ENCODE measurements around the gene CEP350. TPM values are rescaled to one million over a fixed set of nuclear protein-coding genes. Genes with fewer than 3 reads are reported as not detected.
"Not testable (repeated sequence)": the region's sequence is repeated elsewhere in the genome, so short reads cannot be mapped to it uniquely, and the experiment has no call there.

Gene CEP350
- total RNA-seq, 1 donor from 2014 or later = 18.0 TPM

GRCh38 chr1:179984101-179984500, 29.5 kb downstream of the CEP350 start:
- ATAC-seq (no peak), DNase-seq (ENCODE audit: low spot score) (no peak)

GRCh38 chr1:179984942-179985341, 30.3 kb downstream of the CEP350 start:
- ATAC-seq (no peak), DNase-seq (ENCODE audit: low spot score) (no peak)

- ATAC-seq (peak; percentile 54), DNase-seq (ENCODE audit: low spot score) (no peak)
These were observed 36.2 kb downstream of the CEP350 start for GRCh38 chr1:179990847-179991246.

- ATAC-seq (no peak), DNase-seq (ENCODE audit: low spot score) (no peak)
These were observed 41.0 kb downstream of the CEP350 start for GRCh38 chr1:179995576-179995975.

GRCh38 chr1:179996099-179996498, 41.5 kb downstream of the CEP350 start:
- DNase-seq (ENCODE audit: low spot score) (no peak), ATAC-seq (no peak)

GRCh38 chr1:180000575-180000974, 46.0 kb downstream of the CEP350 start:
- no peak for DNase-seq (ENCODE audit: low spot score)
- peak; percentile 78 for ATAC-seq

GRCh38 chr1:180002437-180002836, 47.8 kb downstream of the CEP350 start:
- no peak for DNase-seq (ENCODE audit: low spot score)

GRCh38 chr1:180003026-180003695, 48.6 kb downstream of the CEP350 start:
- ATAC-seq = no peak

More at GRCh38 chr1:180002437-180002836, 47.8 kb downstream of the CEP350 start:
- ATAC-seq = no peak

GRCh38 chr1:180006762-180007161, 52.2 kb downstream of the CEP350 start:
- DNase-seq (ENCODE audit: low spot score); ATAC-seq: not testable (repeated sequence)

More at GRCh38 chr1:180003026-180003695, 48.6 kb downstream of the CEP350 start:
- no peak for DNase-seq (ENCODE audit: low spot score)

- no peak for DNase-seq (ENCODE audit: low spot score)
- no peak for ATAC-seq
These were observed 65.4 kb downstream of the CEP350 start for GRCh38 chr1:180020017-180020416.

- DNase-seq (ENCODE audit: low spot score) = no peak
- ATAC-seq = no peak
These were observed 71.9 kb downstream of the CEP350 start for GRCh38 chr1:180026556-180026955.

- DNase-seq (ENCODE audit: low spot score) = no peak
- peak; percentile 96 for ATAC-seq
These were observed 73.4 kb downstream of the CEP350 start for GRCh38 chr1:180027949-180028445.

GRCh38 chr1:180028864-180029263, 74.3 kb downstream of the CEP350 start:
- no peak for ATAC-seq
- DNase-seq (ENCODE audit: low spot score) = no peak

- DNase-seq (ENCODE audit: low spot score) (no peak), ATAC-seq (no peak)
These were observed 75.0 kb downstream of the CEP350 start for GRCh38 chr1:180029524-180030135.

GRCh38 chr1:180031664-180032063, 77.1 kb downstream of the CEP350 start:
- no peak for DNase-seq (ENCODE audit: low spot score)
- ATAC-seq = no peak

- DNase-seq (ENCODE audit: low spot score) (no peak), ATAC-seq (no peak)
These were observed 78.8 kb downstream of the CEP350 start for GRCh38 chr1:180033390-180033789.

GRCh38 chr1:180040034-180040433, 85.4 kb downstream of the CEP350 start:
- ATAC-seq (no peak), DNase-seq (ENCODE audit: low spot score) (no peak)

GRCh38 chr1:180041582-180041981, 87.0 kb downstream of the CEP350 start:
- ATAC-seq (no peak), DNase-seq (ENCODE audit: low spot score) (no peak)

- ATAC-seq = no peak
These were observed 88.5 kb downstream of the CEP350 start for GRCh38 chr1:180042988-180043622.

GRCh38 chr1:180043785-180044184, 89.2 kb downstream of the CEP350 start:
- no peak for ATAC-seq
- no peak for DNase-seq (ENCODE audit: low spot score)

More at GRCh38 chr1:180042988-180043622, 88.5 kb downstream of the CEP350 start:
- DNase-seq (ENCODE audit: low spot score) = no peak

GRCh38 chr1:180046674-180047073, 92.1 kb downstream of the CEP350 start:
- no peak for DNase-seq (ENCODE audit: low spot score)

More at GRCh38 chr1:180046674-180047073, 92.1 kb downstream of the CEP350 start:
- no peak for ATAC-seq
